Stimulated activated naive CD4-positive, alpha-beta T cell treated with Interleukin-2 at 50 U/mL for 16 hours (primary cell): ENCODE measurements around the gene KRT2.
"Not testable (repeated sequence)": the region's sequence is repeated elsewhere in the genome, so short reads cannot be mapped to it uniquely, and the experiment has no call there.

ENCODE experiments used
- DNase-seq: peaks from one replicate; lab custom pipeline; 2025; lab: John Stamatoyannopoulos, UW

The KRT2 gene

GRCh38 chr12:52684431-52684830 lies 32.4 kb upstream of the KRT2 start:
- no peak for DNase-seq

DNA sequence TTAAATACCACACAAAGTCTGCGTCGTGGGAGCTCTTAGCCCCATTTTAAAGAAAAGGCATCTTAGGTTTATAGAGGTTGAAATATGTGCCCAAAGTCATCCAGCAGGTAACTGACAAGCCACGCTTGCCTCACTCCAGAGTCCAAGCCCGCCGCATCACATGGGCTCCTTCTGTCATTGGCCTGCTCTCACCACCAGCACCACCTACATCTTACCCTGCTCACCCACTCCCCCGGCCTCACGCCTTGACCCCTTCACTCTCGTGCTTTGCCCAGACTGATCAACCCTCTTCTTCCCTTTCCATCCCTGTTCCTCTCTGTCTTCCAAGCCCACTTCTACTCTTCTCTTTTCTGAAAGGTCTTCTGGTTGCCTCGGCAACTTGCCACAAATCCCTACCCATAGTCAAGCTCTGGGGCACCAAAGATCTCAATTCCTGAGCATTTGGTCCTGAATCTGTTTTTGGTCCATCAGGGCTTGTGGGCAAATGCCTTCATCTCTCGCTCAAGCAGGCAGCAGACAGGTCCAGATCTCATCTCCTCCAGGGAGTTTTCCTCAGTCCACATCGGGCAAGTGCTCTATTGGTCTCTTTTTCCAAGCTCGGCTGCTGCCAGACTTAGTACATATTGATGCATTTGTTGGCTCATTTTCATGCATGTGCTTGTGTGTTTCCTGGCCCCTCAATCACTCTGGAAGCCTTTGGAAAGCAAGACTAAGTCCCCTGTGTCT lies 31.7 kb upstream of the KRT2 start:
- DNase-seq, result no peak

DNA sequence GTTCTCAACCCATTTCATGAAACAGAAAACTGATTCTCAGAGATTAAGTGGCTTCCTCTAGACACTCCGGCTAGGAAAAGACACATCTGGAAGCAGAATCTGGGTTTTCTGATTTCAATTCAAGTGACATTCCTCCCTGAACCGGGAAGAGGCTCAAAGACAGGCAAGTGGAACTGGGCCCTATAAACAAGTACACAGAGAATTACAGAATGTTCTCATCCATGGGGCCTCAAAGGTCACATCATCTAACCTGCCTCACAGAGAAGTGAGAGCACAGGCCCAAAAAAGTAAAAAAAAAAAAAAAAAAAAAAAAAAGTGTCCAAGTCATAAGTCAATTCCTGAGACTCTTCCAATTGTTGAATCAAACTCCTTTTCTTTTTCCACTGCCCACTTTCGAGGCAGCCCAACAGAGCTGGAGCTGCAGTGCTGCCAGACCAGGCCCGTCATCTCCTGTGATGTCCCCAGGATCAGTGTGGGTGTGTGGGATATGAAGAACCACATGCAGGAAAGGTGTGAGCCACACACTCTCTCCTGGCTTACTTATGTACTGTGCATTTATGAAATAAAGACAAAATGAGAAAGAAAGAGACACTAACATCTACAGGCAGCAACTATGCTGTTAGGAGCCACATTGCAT lies 31.0 kb upstream of the KRT2 start:
- no peak for DNase-seq

- no peak for DNase-seq
Observed at GRCh38 chr12:52682381-52682660, 30.3 kb upstream of the KRT2 start.

DNA sequence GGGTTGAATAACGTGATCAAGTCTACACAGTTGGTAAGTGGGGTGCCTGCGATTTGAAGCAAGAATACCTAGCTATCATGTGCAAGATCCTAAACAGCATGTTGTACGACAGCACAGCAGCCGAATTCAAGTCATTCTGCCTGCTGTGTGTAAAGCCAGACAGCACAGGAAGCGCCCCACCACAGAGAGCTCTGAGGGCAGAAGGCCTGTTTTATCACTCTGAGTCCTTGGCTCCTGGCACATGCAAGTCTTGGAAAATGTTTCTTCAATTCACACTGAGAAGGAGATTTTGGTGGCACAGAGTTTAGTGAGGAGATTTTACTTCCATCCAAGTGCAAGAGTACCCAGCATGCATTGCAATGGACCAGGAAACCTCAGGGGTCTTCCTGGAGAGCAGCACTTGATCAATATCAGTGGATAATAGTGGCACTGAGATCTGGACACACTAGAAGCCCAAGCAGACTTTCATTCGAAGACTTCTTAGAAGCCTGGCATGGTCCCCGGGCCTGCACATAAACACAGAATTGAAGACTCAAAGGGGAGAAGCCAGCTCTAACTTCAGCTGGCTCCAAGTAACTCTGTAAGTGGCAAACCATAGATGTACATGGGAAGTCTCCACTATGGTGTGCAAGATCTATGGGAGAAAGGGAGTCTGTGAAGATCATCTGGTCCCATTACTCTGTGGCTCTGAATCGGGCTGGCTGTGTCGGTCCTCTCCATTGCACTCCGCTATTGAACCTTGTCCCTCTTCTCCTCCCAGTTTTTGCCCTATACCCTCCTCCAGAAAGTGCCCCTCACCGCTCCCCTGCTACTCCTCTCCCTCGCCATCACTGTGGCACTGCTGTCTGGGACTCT lies 29.7 kb upstream of the KRT2 start:
- no peak for DNase-seq

DNA sequence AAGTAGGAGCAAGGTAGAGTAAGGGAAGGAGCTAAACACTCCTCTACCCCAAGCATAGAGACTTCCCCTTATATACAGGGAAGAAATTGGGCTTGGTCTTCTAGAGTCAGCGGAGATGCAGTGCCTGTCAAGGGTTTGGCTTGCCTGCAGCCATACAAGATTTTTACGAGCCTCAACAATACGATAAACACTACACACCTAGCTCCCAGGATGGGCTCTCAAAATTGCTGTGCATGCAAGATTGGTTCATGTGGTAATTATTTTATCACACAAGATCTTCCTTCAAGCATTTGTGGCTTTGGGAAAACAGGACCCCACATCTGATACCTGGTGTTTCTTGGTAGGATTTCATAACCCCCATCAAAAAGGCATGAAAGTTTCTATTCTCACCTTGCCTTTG lies 28.4 kb upstream of the KRT2 start, which contains the start of gene KRT1:
Gene KRT1 (minus strand): TSS at position 45 of the 400 bp plus-strand sequence. CDS start 59 bp downstream, outside the sequence.
- DNase-seq, result no peak

DNA sequence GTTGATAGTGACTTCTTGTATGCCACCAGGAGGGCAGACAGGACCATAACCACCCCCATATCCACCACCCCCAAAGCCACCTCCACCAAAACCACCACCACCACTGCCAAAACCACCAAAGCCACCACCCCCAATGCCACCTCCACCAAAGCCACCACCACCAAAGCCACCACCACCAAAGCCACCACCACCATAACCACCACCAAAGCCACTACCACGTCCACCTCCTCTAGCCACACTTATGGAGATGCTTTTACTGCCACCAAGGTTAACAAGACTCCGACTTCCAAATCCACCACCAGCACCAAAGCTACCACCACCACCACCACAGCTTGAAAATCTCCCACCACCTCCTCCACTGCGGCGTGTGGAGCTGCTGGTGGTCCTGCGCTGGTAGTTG lies 27.9 kb upstream of the KRT2 start:
- no peak for DNase-seq

- DNase-seq, result no peak
Observed at GRCh38 chr12:52677671-52678070, 25.7 kb upstream of the KRT2 start.

- no peak for DNase-seq
Observed at GRCh38 chr12:52677126-52677525, 25.1 kb upstream of the KRT2 start.

DNA sequence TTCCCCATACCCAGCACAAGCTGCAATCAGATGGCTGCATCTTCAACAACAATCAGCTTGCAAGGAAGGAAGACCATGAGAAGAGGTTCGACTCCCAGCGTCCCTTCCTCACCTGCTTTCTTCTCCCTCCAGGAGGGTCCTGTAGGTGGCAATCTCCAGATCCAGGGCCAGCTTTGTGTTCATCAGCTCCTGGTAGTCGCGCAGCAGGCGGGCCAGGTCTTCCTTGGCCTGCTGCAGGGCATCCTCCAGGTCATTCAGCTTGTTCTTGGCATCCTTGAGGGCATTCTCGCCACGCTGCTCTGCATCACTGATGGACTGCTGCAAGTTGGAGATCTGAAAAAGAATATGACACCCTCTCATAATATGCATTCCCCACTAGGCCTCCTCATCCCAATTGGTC lies 24.2 kb upstream of the KRT2 start:
- DNase-seq, result no peak

GRCh38 chr12:52675301-52675701 lies 23.3 kb upstream of the KRT2 start:
- no peak for DNase-seq

DNA sequence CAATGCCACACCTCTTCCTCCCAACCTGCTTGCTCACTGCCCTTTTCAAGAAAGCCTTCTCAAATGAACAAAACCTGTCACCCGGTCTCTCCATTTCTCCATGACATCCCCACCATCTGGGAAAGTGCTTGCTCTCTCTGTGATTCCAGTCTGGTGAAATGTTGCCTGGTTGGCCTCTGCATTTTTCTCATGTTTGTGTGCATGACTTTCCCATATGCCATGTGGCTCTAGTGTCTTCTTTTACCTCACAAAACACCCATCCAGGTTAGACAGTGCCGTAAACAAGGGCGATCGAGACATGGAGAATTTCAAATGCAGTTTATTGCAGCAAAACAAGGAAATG lies 22.4 kb upstream of the KRT2 start:
- no peak for DNase-seq

DNA sequence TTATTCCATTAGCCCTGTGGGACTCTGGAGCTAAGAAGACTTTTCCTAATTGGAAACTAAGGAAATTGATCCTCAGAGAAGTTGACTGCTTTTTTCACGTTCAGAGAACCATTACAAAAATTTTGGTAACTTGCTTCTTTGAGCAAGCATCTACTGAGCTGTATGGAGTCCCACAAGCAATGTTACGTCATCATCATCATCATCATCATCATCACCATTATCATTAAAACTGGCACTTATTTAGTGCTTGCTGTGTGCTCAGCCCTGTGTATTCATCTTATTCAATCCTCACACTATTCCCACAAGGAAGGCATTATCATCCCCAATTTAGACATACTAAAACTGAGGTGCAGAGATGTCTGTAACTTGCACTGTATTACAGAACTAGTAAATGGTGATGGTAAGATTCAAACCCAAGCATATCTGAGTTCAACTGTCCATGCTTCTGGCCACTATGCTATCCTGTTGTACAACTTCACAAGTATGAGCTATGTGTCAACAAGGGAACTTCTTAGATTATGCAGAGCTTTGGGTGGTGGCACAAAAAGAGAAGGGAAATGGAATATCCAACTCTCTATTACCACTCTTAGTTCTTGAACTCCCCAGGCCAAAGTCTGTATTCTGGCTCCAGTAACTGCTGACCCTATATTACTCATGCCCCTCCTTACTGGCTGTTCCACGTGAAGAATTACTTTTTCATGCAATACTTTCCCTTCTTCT lies 21.9 kb upstream of the KRT2 start:
- no peak for DNase-seq

GRCh38 chr12:52673217-52673616 lies 21.2 kb upstream of the KRT2 start:
- DNase-seq, result no peak

DNA sequence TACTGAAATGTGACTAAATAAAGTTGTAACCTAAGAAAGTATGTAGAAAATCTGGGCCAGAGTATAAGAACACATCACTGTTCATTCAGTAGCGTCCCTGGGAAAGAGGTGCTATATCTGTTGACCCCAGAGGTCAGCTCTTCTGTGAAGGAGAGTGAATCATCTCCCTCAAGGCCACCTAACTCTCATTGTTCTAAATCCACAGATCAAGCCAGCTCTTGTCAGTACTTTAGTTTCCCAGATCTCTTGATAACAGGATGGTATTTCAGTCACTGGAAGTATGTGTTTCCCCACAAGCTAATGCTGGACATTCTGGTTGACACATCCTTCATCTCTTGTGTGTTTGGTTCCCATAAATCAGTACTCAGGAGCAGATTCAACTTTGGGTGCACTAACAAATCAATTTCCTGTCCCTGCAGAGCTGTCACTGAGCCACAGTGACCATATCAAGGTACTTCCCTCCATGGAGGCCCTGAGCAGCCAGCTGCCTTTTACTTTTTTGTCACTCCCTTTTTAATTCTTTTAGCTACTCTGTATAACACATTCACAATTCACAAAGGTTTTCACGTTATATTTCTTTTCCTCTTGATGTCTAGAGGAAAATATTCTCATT lies 20.4 kb upstream of the KRT2 start:
- no peak for DNase-seq

GRCh38 chr12:52670961-52671360 lies 18.9 kb upstream of the KRT2 start:
- no peak for DNase-seq

GRCh38 chr12:52670506-52670905 lies 18.5 kb upstream of the KRT2 start:
- DNase-seq, result no peak

DNA sequence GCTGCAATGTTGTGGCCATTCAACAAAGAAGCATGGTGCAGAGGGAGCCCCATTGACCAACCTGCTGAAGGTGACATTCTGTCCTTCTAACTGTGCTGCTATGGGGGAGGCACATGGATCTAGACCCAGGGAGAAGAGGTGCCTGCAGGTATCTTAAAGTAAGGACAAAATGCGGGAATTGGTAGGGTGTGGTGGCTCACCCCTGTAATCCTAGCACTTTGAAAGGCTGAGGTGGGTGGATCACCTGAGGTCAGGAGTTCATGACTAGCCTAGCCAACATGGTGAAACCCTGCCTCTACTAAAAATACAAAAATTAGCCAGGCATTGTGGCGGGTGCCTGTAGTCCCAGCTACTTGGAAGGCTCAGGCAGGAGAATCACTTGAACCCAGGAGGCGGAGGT lies 17.9 kb upstream of the KRT2 start:
- not testable (repeated sequence) for DNase-seq

DNA sequence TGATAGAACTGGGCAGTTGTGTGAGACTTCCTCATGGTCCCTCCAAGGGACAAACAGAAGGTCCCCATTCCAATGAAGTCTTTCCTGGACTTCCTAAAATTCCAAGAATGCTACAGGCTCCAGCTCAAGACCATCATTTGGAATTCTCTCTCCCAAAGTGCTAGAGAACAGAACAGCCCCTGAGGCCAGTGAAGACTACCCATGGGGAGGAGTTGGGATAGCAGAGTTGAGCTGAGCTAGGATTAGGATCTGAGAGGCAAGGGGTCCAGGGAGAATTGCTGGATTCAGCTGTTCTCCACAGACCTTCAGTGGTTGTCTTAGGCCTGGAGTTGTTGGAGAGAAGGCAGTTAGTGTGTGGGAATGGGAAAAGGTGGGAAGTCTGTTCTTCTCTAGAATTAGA lies 17.4 kb upstream of the KRT2 start:
- DNase-seq, result no peak

DNA sequence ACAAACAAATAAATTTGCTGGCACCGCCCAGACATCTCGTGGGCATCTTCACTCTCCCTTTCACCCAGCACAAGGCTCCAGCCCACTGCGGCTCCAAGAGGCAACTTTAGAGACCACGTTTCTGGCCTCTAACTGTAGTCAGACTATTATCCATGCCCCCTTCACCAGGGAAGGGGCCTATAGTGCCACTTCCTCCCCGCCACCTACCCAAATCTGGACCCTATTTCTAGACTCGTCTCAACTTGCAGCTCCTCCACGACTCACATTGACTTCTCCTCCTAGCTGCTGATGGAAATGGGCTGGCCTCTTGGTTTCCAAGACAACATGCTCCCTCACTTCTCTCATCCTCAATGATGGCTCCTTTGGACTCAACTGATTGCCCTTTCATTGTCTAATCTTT lies 15.9 kb upstream of the KRT2 start:
- no peak for DNase-seq

- no peak for DNase-seq
Observed at GRCh38 chr12:52667509-52667908, 15.5 kb upstream of the KRT2 start.

DNA sequence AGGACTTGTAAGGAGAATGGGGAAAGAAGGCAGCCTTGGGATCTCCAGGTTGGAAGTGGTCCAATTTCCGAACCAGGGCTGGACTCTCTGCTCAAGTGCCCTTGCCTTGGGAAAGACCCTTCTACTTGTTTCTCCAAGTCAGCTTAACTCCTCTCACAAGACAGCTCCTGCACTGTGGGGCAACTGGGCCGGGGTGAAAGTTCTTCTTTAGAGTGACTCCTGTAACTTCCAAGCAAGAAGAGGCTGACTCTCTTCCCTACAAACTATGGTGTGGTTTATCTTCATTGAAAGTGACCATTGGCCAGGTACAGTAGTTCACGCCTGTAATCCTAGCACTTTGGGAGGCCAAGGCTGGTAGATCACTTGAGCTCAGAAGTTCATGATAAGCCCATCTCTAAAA lies 14.5 kb upstream of the KRT2 start:
- no peak for DNase-seq
